Natural killer cell (primary cell): ENCODE results near the gene CLASP1. TPM values are rescaled to one million over a fixed set of nuclear protein-coding genes. Genes with fewer than 3 reads are reported as not detected.
"Not testable (repeated sequence)": the region's sequence is repeated elsewhere in the genome, so short reads cannot be mapped to it uniquely, and the experiment has no call there.

ENCODE experiments used
- ATAC-seq, 3 donors: fragments of 150-1000 bp in 2 of 3; fragments of 200-7000 bp in 1 of 3; cut with Tn5 transposase; 1 replicate in 1 of 3; 2 replicates in 2 of 3; pipeline ENCODE4 v1.10.0; 2021; ENCODE audit warnings: mild to moderate bottlenecking in 2 of 3, moderate library complexity in 2 of 3
- DNase-seq, 2 donors: peaks; one replicate each; pipeline versions ENCODE4 v3.0.0 to v3.0.0-alpha.2; 2013 to 2021; ENCODE audit warnings: mixed read lengths in 1 of 2
- H3K27ac ChIP-seq: one replicate; pipeline ENCODE4 v1.5.1; 2013; ENCODE audit warnings: mild to moderate bottlenecking, low read length
- H3K27me3 ChIP-seq: one replicate; pipeline ENCODE4 v1.6.1; 2013; ENCODE audit warnings: low read length; ENCODE audit not compliant: control insufficient read depth, insufficient read depth
- H3K36me3 ChIP-seq: one replicate; pipeline ENCODE4 v1.6.1; 2013; ENCODE audit warnings: low read length; ENCODE audit not compliant: control insufficient read depth, insufficient read depth
- H3K4me1 ChIP-seq: one replicate; pipeline ENCODE4 v1.6.1; 2013; ENCODE audit warnings: low read length; ENCODE audit not compliant: control insufficient read depth, insufficient read depth
- H3K4me3 ChIP-seq: one replicate; pipeline ENCODE4 v1.5.1; 2013; ENCODE audit warnings: low read length
- H3K9me3 ChIP-seq: one replicate; pipeline ENCODE4 v1.6.1; 2013; ENCODE audit warnings: low read length; ENCODE audit not compliant: control insufficient read depth, insufficient read depth
- H3K27ac Mint-ChIP-seq, 2 donors: one replicate each; pipeline ENCODE4 v1.8.0; 2022; ENCODE audit warnings: mild to moderate bottlenecking in 2 of 2, mixed read lengths in 2 of 2, moderate library complexity in 1 of 2
- H3K27me3 Mint-ChIP-seq, 2 donors: one replicate each; pipeline ENCODE4 v1.8.0; 2022; ENCODE audit warnings: low read depth in 2 of 2, mixed read lengths in 2 of 2
- H3K36me3 Mint-ChIP-seq: one replicate; pipeline ENCODE4 v1.8.0; 2022; ENCODE audit warnings: mixed read lengths
- H3K4me1 Mint-ChIP-seq, 2 donors: one replicate each; pipeline ENCODE4 v1.8.0; 2022; ENCODE audit warnings: mixed read lengths in 2 of 2
- H3K4me3 Mint-ChIP-seq: one replicate; pipeline ENCODE4 v1.8.0; 2022; ENCODE audit warnings: mild to moderate bottlenecking, moderate library complexity, mixed read lengths
- H3K9me3 Mint-ChIP-seq, 2 donors: one replicate each; pipeline ENCODE4 v1.8.0; 2022; ENCODE audit warnings: mixed read lengths in 2 of 2
- WGBS: methylation state at CpG from one replicate; pipeline ENCODE4 v1.1.7; 2013; ENCODE audit warnings: missing lambda C conversion rate; ENCODE audit not compliant: insufficient coverage; 5-methylcytosine and 5-hydroxymethylcytosine counted together
- intact Hi-C: fragments of 100-400 bp; cut with micrococcal nuclease; formaldehyde crosslinking; loops from one replicate; pipeline ENCODE4 v1.14.2; 2022
- total RNA-seq, 4 donors: library from RNA; stranded (reverse); fragments of 120-200 nt in 1 of 4; gene quantifications; one replicate each; pipeline versions ENCODE4 v1.2.3 to v1.2.4, GENCODE V29; 2013 to 2022
- TF ChIP-seq, protein P1 (sequence below): fragments of 200-600 bp; IDR thresholded peaks from one replicate; pipeline ENCODE4 v1.8.0; 2022; ENCODE audit warnings: antibody characterized with exemption

The CLASP1 gene
- total RNA-seq, 3 donors from 2014 or later (not counting 1 experiment from before 2014, with no cell fraction given), result 125 to 142 (median 127) TPM

DNA sequence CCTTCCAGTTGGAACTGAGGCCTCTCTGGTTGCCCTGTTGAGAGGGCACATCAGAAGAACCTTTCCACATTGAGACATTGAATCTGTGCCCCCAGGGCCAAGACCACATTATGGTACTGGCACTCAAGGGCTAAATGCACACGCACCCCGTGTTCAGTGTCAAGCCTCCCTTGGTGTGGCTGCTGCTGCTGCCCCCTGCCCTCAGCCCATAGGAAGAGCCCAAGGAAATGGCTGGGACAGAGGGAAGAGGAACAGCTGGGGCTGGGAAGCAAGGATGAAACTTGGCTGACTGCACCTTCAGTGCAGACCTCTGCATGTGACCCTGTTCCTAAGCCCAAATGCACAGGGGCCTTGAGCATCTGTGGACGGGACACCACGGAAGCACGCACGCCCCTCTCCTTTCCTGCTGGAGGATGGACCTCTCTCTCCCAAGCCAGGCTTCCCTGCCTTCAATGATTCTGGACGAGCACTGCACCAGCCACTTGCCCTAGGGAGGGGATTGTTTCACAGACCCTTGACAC lies 47.2 kb upstream of the CLASP1 start:
- Histone ChIP-seq H3K4me3 (no peak overlapping the region), H3K36me3 (no peaks in the 10 kb centered on the region), H3K27me3 (no peaks in the 10 kb centered on the region), H3K27ac (no peak overlapping the region), H3K9me3 (no peaks in the 10 kb centered on the region), H3K4me1 (peaks cover 29% of the 10 kb centered on the region)
- Mint-ChIP-seq H3K36me3 (no peaks in the 10 kb centered on the region), H3K9me3 (no peaks in the 10 kb centered on the region), H3K27ac (peak overlapping the region; percentile 82 to 97), H3K27me3 (no peaks in the 10 kb centered on the region), H3K4me1 (peaks cover 32 to 36% of the 10 kb centered on the region in 2 donors), H3K4me3 (no peak overlapping the region)
- ATAC-seq (no peak), DNase-seq (no peak)
- 97% methylated on average over 7 of the region's 7 CpGs for WGBS
- intact Hi-C loops, result no loop called here
- TF ChIP-seq, protein P1, sequence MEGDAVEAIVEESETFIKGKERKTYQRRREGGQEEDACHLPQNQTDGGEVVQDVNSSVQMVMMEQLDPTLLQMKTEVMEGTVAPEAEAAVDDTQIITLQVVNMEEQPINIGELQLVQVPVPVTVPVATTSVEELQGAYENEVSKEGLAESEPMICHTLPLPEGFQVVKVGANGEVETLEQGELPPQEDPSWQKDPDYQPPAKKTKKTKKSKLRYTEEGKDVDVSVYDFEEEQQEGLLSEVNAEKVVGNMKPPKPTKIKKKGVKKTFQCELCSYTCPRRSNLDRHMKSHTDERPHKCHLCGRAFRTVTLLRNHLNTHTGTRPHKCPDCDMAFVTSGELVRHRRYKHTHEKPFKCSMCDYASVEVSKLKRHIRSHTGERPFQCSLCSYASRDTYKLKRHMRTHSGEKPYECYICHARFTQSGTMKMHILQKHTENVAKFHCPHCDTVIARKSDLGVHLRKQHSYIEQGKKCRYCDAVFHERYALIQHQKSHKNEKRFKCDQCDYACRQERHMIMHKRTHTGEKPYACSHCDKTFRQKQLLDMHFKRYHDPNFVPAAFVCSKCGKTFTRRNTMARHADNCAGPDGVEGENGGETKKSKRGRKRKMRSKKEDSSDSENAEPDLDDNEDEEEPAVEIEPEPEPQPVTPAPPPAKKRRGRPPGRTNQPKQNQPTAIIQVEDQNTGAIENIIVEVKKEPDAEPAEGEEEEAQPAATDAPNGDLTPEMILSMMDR, result no peak

DNA sequence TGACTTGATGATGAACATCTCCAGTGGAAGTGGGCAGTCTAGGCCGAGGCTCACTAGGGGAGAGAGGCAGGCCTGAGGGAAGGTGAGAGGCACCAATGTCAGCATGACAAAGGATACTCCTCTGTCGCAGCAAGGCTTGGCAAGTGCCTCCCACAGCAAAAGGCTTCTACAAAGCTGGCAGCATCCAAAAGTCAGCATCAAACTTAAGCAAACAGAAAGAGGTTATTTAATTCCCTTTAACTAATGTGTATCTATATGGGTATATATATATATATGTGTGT lies 45.8 kb upstream of the CLASP1 start:
- Mint-ChIP-seq H3K4me3 (no peak overlapping the region), H3K27me3 (no peaks in the 10 kb centered on the region), H3K9me3 (no peaks in the 10 kb centered on the region), H3K27ac (peak overlapping the region in 1 of 2 donors; percentile 97), H3K4me1 (peaks cover 19 to 22% of the 10 kb centered on the region in 2 donors), H3K36me3 (no peaks in the 10 kb centered on the region)
- peaks cover 17% of the 10 kb centered on the region for H3K4me1 ChIP-seq
- H3K27me3 ChIP-seq, result no peaks in the 10 kb centered on the region
- no peak for DNase-seq
- no peak overlapping the region for H3K27ac ChIP-seq
- intact Hi-C loops, result no loop called here
- 73% methylated on average over 1 of the region's 2 CpGs for WGBS
- no peak overlapping the region for H3K4me3 ChIP-seq
- no peaks in the 10 kb centered on the region for H3K36me3 ChIP-seq
- TF ChIP-seq, protein P1, result no peak
- H3K9me3 ChIP-seq, result no peaks in the 10 kb centered on the region
- ATAC-seq, result no peak

DNA sequence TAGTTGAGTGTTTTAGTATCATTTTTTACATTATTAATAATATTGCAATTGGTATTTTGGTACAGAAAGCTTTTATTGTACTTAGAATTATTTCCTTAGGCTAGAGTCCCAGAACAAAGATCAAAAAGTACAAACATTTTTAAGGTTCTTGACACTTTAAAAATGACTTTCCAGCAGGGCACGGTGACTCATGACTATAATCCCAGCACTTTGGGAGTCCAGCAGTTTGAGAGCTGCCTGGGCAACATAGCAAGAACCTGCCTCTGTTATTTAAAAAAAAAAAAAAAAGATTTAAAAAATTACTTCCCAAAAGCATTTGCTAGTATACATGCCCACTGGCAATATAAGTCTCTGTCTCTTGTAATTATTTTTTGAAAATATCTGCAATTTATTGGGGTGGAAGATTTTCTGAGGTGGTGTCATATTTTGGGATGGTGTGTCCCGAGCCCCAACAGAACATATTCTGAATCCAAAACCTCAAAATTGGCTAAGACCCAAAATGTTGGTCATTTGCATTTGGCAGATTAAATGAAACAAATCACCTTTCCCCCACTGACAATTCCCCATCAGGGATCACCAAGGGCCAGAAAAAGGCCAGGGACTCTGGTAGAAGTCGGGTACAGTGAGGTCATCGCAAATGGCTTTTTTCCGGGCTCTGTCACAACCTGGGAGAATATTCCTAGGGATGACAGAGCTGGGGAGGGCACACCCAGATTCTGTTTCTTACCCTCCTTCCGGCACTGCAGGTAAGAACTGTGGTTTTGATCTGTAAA lies 45.3 kb upstream of the CLASP1 start:
- Histone ChIP-seq H3K36me3 (no peaks in the 10 kb centered on the region), H3K4me3 (no peak overlapping the region), H3K4me1 (peaks cover 12% of the 10 kb centered on the region), H3K27me3 (no peaks in the 10 kb centered on the region), H3K27ac (no peak overlapping the region), H3K9me3 (no peaks in the 10 kb centered on the region)
- Mint-ChIP-seq H3K27me3 (no peaks in the 10 kb centered on the region), H3K4me1 (peaks cover 14 to 17% of the 10 kb centered on the region in 2 donors), H3K4me3 (no peak overlapping the region), H3K9me3 (no peaks in the 10 kb centered on the region), H3K36me3 (no peaks in the 10 kb centered on the region), H3K27ac (no peak overlapping the region)
- TF ChIP-seq, protein P1, result no peak
- ATAC-seq (no peak), DNase-seq (no peak)
- 90% methylated on average over 6 of the region's 6 CpGs for WGBS
- intact Hi-C loops, result no loop called here

DNA sequence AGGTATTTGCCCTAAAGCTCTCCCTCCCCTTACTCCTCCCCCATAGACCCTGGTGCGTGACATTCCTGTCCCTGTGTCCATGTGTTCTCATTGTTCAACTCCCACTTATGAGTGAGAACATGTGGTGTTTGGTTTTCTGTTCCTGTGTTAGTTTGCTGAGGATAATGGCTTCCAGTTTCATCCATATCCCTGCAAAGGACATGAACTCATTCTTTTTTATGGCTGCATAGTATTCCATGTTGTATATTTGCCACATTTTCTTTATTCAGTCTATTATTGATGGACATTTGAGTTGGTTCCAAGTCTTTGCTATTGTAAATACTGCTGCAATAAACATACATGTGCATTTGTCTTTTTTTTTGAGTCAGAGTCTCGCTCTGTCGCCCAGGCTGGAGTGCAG lies 41.3 kb upstream of the CLASP1 start:
- DNase-seq, H3K27me3 Mint-ChIP-seq, H3K9me3 ChIP-seq, H3K9me3 Mint-ChIP-seq, H3K27ac Mint-ChIP-seq, H3K4me3 Mint-ChIP-seq, H3K27me3 ChIP-seq, H3K4me3 ChIP-seq, H3K4me1 ChIP-seq, H3K4me1 Mint-ChIP-seq, H3K36me3 ChIP-seq, H3K27ac ChIP-seq, H3K36me3 Mint-ChIP-seq, intact Hi-C loops, ATAC-seq: not testable (repeated sequence)
- WGBS, result 100% methylated on average over 2 of the region's 3 CpGs
